HEK293 (cell line): ENCODE measurements around the gene CSGALNACT2.

Experiments used
- BCL6B ChIP-seq: fragments of 450-650 bp; formaldehyde crosslinking; IDR thresholded peaks from 2 replicates; pipeline ENCODE4 v1.5.1; 2017; ENCODE audit warnings: missing biosample characterization, missing genetic modification characterization
- CTCF ChIP-seq: fragments of 450-650 bp; formaldehyde crosslinking; IDR thresholded peaks from 2 replicates; pipeline ENCODE4 v1.5.1; 2016; ENCODE audit warnings: missing biosample characterization, missing genetic modification characterization
- HOXA7 ChIP-seq: sonication (generic); formaldehyde crosslinking; IDR thresholded peaks from 2 replicates; pipeline ENCODE4 v1.8.1; 2022; ENCODE audit warnings: missing genetic modification reagents, borderline replicate concordance
- YY1 ChIP-seq: fragments of 450-650 bp; formaldehyde crosslinking; IDR thresholded peaks from 2 replicates; pipeline ENCODE4 v1.5.1; 2018; ENCODE audit warnings: missing biosample characterization, missing genetic modification characterization
- ZNF112 ChIP-seq: fragments of 450-650 bp; formaldehyde crosslinking; IDR thresholded peaks from 2 replicates; pipeline ENCODE4 v1.5.0; 2017; ENCODE audit warnings: missing biosample characterization, missing genetic modification characterization
- ZNF169 ChIP-seq: fragments of 450-650 bp; formaldehyde crosslinking; IDR thresholded peaks from 2 replicates; pipeline ENCODE4 v1.5.1; 2016; ENCODE audit warnings: missing biosample characterization, missing genetic modification characterization
- ZNF324 ChIP-seq: fragments of 450-650 bp; formaldehyde crosslinking; IDR thresholded peaks from 2 replicates; pipeline ENCODE4 v1.5.1; 2016; ENCODE audit warnings: missing biosample characterization, missing genetic modification characterization
- ZNF335 ChIP-seq: fragments of 450-650 bp; formaldehyde crosslinking; conservative IDR thresholded peaks from 2 replicates; pipeline ENCODE4 v1.5.1; 2016; ENCODE audit warnings: missing biosample characterization, missing genetic modification characterization
- ZNF610 ChIP-seq: fragments of 450-650 bp; formaldehyde crosslinking; IDR thresholded peaks from 2 replicates; pipeline ENCODE4 v1.5.1; 2016; ENCODE audit warnings: missing biosample characterization, missing genetic modification characterization, borderline replicate concordance
- TF ChIP-seq, protein P1 (sequence below): fragments of 450-650 bp; formaldehyde crosslinking; IDR thresholded peaks from 2 replicates; pipeline ENCODE4 v1.5.1; 2016; ENCODE audit warnings: missing biosample characterization, missing genetic modification characterization

- no peak for TF ChIP-seq ZNF335 (tag by site-specific recombination)
- TF ChIP-seq ZNF169: no peak
- no peak for TF ChIP-seq CTCF (tag by site-specific recombination)
- no peak for TF ChIP-seq ZNF610
- no peak for TF ChIP-seq ZNF112 (tag by site-specific recombination)
- TF ChIP-seq HOXA7 (CRISPR knock-in tag): no peak
- no peak for TF ChIP-seq ZNF324 (tag by site-specific recombination)
- TF ChIP-seq YY1 (tag by site-specific recombination): no peak
- no peak for TF ChIP-seq BCL6B (tag by site-specific recombination)
- TF ChIP-seq, protein P1, sequence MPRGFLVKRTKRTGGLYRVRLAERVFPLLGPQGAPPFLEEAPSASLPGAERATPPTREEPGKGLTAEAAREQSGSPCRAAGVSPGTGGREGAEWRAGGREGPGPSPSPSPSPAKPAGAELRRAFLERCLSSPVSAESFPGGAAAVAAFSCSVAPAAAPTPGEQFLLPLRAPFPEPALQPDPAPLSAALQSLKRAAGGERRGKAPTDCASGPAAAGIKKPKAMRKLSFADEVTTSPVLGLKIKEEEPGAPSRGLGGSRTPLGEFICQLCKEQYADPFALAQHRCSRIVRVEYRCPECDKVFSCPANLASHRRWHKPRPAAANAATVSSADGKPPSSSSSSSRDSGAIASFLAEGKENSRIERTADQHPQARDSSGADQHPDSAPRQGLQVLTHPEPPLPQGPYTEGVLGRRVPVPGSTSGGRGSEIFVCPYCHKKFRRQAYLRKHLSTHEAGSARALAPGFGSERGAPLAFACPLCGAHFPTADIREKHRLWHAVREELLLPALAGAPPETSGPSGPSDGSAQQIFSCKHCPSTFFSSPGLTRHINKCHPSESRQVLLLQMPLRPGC (tag by site-specific recombination): no peak
These were observed 44.7 kb upstream of the CSGALNACT2 start for GRCh38 chr10:43093423-43094076.
